DOHH2 (cell line): ENCODE data around the gene OR52E4.

ENCODE experiments used
- H3F3A ChIP-seq: fragments of 200-600 bp; sonication (generic), shearing (Covaris generic); 2 replicates; pipeline ENCODE4 v1.6.0; 2016; ENCODE audit warnings: antibody characterized with exemption, mild to moderate bottlenecking; ENCODE audit not compliant: control insufficient read depth, insufficient read depth
- H3K27ac ChIP-seq: fragments of 200-600 bp; sonication (generic); 2 replicates; pipeline ENCODE4 v1.5.1; 2014; ENCODE audit warnings: low read depth, mild to moderate bottlenecking, low read length, moderate library complexity
- H3K27me3 ChIP-seq: fragments of 200-600 bp; sonication (generic); 2 replicates; pipeline ENCODE4 v1.6.1; 2014; ENCODE audit warnings: mild to moderate bottlenecking, low read length, mixed read lengths; ENCODE audit not compliant: control insufficient read depth
- H3K36me3 ChIP-seq: fragments of 200-600 bp; sonication (generic); 2 replicates; pipeline ENCODE4 v1.6.1; 2014; ENCODE audit warnings: mild to moderate bottlenecking, low read length, moderate library complexity, mixed read lengths; ENCODE audit not compliant: control insufficient read depth
- H3K4me1 ChIP-seq: fragments of 200-600 bp; sonication (generic); 2 replicates; pipeline ENCODE4 v1.6.1; 2014; ENCODE audit warnings: mild to moderate bottlenecking, low read length, mixed read lengths; ENCODE audit not compliant: control insufficient read depth
- H3K4me2 ChIP-seq: fragments of 200-600 bp; sonication (generic); 2 replicates; pipeline ENCODE4 v1.6.0; 2014; ENCODE audit warnings: mild to moderate bottlenecking, low read length, moderate library complexity
- H3K4me3 ChIP-seq: fragments of 200-600 bp; sonication (generic); 2 replicates; pipeline ENCODE4 v1.5.1; 2014; ENCODE audit warnings: mild to moderate bottlenecking, low read length, mixed read lengths
- H3K79me2 ChIP-seq: fragments of 200-600 bp; sonication (generic); 2 replicates; pipeline ENCODE4 v1.6.1; 2014; ENCODE audit warnings: mild to moderate bottlenecking, low read length, mixed read lengths; ENCODE audit not compliant: control insufficient read depth
- H3K9me2 ChIP-seq: fragments of 200-600 bp; sonication (generic); replicated peaks from 2 replicates; pipeline ENCODE4 v1.6.1; 2014; ENCODE audit warnings: mild to moderate bottlenecking, low read length, mixed read lengths; ENCODE audit not compliant: control insufficient read depth
- H3K9me3 ChIP-seq: fragments of 200-600 bp; sonication (generic); 2 replicates; pipeline ENCODE4 v1.6.1; 2014; ENCODE audit warnings: antibody characterized with exemption, low read length, mixed read lengths; ENCODE audit not compliant: control insufficient read depth, insufficient read depth
- H4K20me1 ChIP-seq: fragments of 200-600 bp; sonication (generic); 2 replicates; pipeline ENCODE4 v1.6.0; 2014; ENCODE audit warnings: low read depth, mild to moderate bottlenecking, antibody characterized with exemption, low read length, moderate library complexity; ENCODE audit not compliant: control insufficient read depth, insufficient read depth
- CTCF ChIP-seq: fragments of 200-600 bp; sonication (generic); IDR thresholded peaks from one replicate; pipeline ENCODE4 v1.5.1; 2014; ENCODE audit warnings: antibody characterized with exemption, mild to moderate bottlenecking, low read depth, low read length; ENCODE audit not compliant: poor library complexity, severe bottlenecking
- EZH2phosphoT487 ChIP-seq: fragments of 200-600 bp; sonication (generic); IDR thresholded peaks from 2 replicates; pipeline ENCODE4 v1.6.1; 2017; ENCODE audit warnings: borderline replicate concordance, mild to moderate bottlenecking, antibody characterized with exemption, low read length, moderate library complexity, mixed read lengths

The OR52E4 gene

GRCh38 chr11:5910540-5910939 is 30.1 kb downstream of the OR52E4 start:
- Histone ChIP-seq H3K4me2 (no peak overlapping the region), H3K9me3 (no peaks in the 10 kb centered on the region), H3K36me3 (no peaks in the 10 kb centered on the region), H3K4me3 (no peak overlapping the region), H3K79me2 (no peaks in the 10 kb centered on the region), H3F3A (no peaks in the 10 kb centered on the region), H3K4me1 (no peaks in the 10 kb centered on the region), H4K20me1 (no peaks in the 10 kb centered on the region), H3K27me3 (no peaks in the 10 kb centered on the region), H3K9me2 (no peaks in the 10 kb centered on the region), H3K27ac (no peak overlapping the region)
- no peak for TF ChIP-seq CTCF
- TF ChIP-seq EZH2phosphoT487, result no peak

GRCh38 chr11:5922749-5923426 is 42.5 kb downstream of the OR52E4 start:
- Histone ChIP-seq H3F3A (no peaks in the 10 kb centered on the region), H3K27ac (no peak overlapping the region), H3K9me3 (no peaks in the 10 kb centered on the region), H3K79me2 (no peaks in the 10 kb centered on the region), H3K4me2 (no peak overlapping the region), H3K27me3 (no peaks in the 10 kb centered on the region), H3K4me1 (no peaks in the 10 kb centered on the region), H3K9me2 (no peaks in the 10 kb centered on the region), H3K4me3 (no peak overlapping the region), H3K36me3 (no peaks in the 10 kb centered on the region), H4K20me1 (no peaks in the 10 kb centered on the region)
- TF ChIP-seq CTCF (no peak), EZH2phosphoT487 (no peak)

GRCh38 chr11:5923427-5923776 is 43.0 kb downstream of the OR52E4 start:
- H3K27ac ChIP-seq, result no peak overlapping the region
- no peaks in the 10 kb centered on the region for H3K36me3 ChIP-seq
- no peaks in the 10 kb centered on the region for H3K9me2 ChIP-seq
- H3F3A ChIP-seq, result no peaks in the 10 kb centered on the region
- H3K79me2 ChIP-seq, result no peaks in the 10 kb centered on the region
- H3K4me3 ChIP-seq, result no peak overlapping the region
- H4K20me1 ChIP-seq, result no peaks in the 10 kb centered on the region
- no peaks in the 10 kb centered on the region for H3K4me1 ChIP-seq
- no peak overlapping the region for H3K4me2 ChIP-seq
- TF ChIP-seq CTCF (no peak), EZH2phosphoT487 (no peak)
- no peaks in the 10 kb centered on the region for H3K9me3 ChIP-seq
- H3K27me3 ChIP-seq, result no peaks in the 10 kb centered on the region
